HCT116 (cell line): ENCODE results near the gene PCDHGA2. TPM values are rescaled to one million over a fixed set of nuclear protein-coding genes. Genes with fewer than 3 reads are reported as not detected.

ENCODE experiments used
- ATAC-seq: fragments of 200-7000 bp; cut with Tn5 transposase; 2 replicates; pipeline ENCODE4 v1.9.1; 2020; ENCODE audit warnings: mild to moderate bottlenecking, moderate library complexity
- BruUV-seq: library from RNA; stranded (reverse); fragments of 400-500 nt; replicated peaks from 2 replicates; lab custom pipeline; 2021; lab: Mats Ljungman, UMichigan
- CTCF ChIA-PET: fragments of 300-600 bp; sonication (Branson Sonifier 250); formaldehyde crosslinking; loops from one replicate; lab custom pipeline; 2021; ENCODE audit warnings: antibody characterized with exemption; lab: Charles Lee
- POLR2A ChIA-PET: fragments of 300-600, 350-600 bp; sonication (Branson Sonifier 250); formaldehyde crosslinking; loops from one replicate; lab custom pipeline; 2021; ENCODE audit warnings: antibody characterized with exemption; lab: Charles Lee
- RAD21 ChIA-PET, 2 experiments: fragments of 300-600 bp; sonication (Branson Sonifier 250); formaldehyde crosslinking; loops; one replicate each; lab custom pipeline; 2023; ENCODE audit warnings: low total read pairs in 2 of 2; ENCODE audit not compliant: uncharacterized antibody in 2 of 2, unreplicated experiment in 2 of 2, low non-redundant PET in 1 of 2; lab: Charles Lee
- DNase-seq: peaks from one replicate; pipeline ENCODE4 v3.0.0-alpha.2; 2010; ENCODE audit warnings: low read depth, low spot score
- H2AFZ ChIP-seq: fragments of 200-600 bp; shearing (Covaris generic), sonication (generic); 2 replicates; pipeline ENCODE4 v1.6.1; 2017; ENCODE audit warnings: low read depth, mixed run types, mixed read lengths, antibody characterized with exemption, low read length; ENCODE audit not compliant: poor library complexity, severe bottlenecking
- H3K27ac ChIP-seq: 2 replicates; pipeline ENCODE4 v1.5.1; 2012; ENCODE audit warnings: low read depth, low read length
- H3K27me3 ChIP-seq: fragments of 200-600 bp; sonication (generic); 2 replicates; pipeline ENCODE4 v1.6.1; 2016; ENCODE audit warnings: mixed run types, low read length, mixed read lengths; ENCODE audit not compliant: insufficient read depth
- H3K36me3 ChIP-seq, 2 experiments: fragments of 200-500 bp in 1 of 2; fragments of 200-600 bp in 1 of 2; sonication (Bioruptor generic) in 1 of 2; sonication (generic) in 1 of 2; 2 replicates each; pipeline versions ENCODE4 v1.5.1 to v1.6.1; 2014 to 2016; ENCODE audit warnings: low read length in 2 of 2, inconsistent platforms in 1 of 2, mixed read lengths in 1 of 2, mixed run types in 1 of 2; ENCODE audit not compliant: insufficient read depth in 2 of 2, control insufficient read depth in 1 of 2
- H3K4me1 ChIP-seq, 2 experiments: fragments of 200-600 bp in 1 of 2; sonication (generic) in 1 of 2; 2 replicates each; pipeline versions ENCODE4 v1.5.1 to v1.6.1; 2012 to 2017; ENCODE audit warnings: low read length in 2 of 2, inconsistent platforms in 1 of 2, mild to moderate bottlenecking in 1 of 2, mixed read lengths in 1 of 2, mixed run types in 1 of 2, moderate library complexity in 1 of 2; ENCODE audit not compliant: insufficient read depth in 2 of 2, control insufficient read depth in 1 of 2
- H3K4me2 ChIP-seq: fragments of 200-600 bp; sonication (generic); 2 replicates; pipeline ENCODE4 v1.6.1; 2017; ENCODE audit warnings: mixed run types, low read length, mixed read lengths
- H3K4me3 ChIP-seq, 2 experiments: fragments of 200-600 bp in 1 of 2; sonication (generic) in 1 of 2; replicated peaks in 1 of 2; 2 replicates each; pipeline ENCODE4 v1.5.1; 2011 to 2016; ENCODE audit warnings: low read length in 2 of 2, control low read depth in 1 of 2, low read depth in 1 of 2, mild to moderate bottlenecking in 1 of 2, mixed read lengths in 1 of 2, mixed run types in 1 of 2
- H3K79me2 ChIP-seq: fragments of 200-600 bp; sonication (generic); 2 replicates; pipeline ENCODE4 v1.6.1; 2017; ENCODE audit warnings: mild to moderate bottlenecking, mixed run types, low read length, moderate library complexity, mixed read lengths; ENCODE audit not compliant: insufficient read depth
- H3K9ac ChIP-seq: fragments of 200-600 bp; sonication (generic); 2 replicates; pipeline ENCODE4 v1.6.1; 2016; ENCODE audit warnings: low read length, mixed read lengths
- H3K9me2 ChIP-seq: fragments of 200-600 bp; sonication (generic), shearing (Covaris generic); 2 replicates; pipeline ENCODE4 v1.6.1; 2017; ENCODE audit warnings: mixed run types, mild to moderate bottlenecking, moderate library complexity; ENCODE audit not compliant: insufficient read depth
- H3K9me3 ChIP-seq, 2 experiments: fragments of 200-500 bp in 1 of 2; fragments of 200-600 bp in 1 of 2; sonication (Bioruptor generic) in 1 of 2; sonication (generic) in 1 of 2; 2 replicates each; pipeline ENCODE4 v1.6.1; 2014 to 2017; ENCODE audit warnings: low read length in 2 of 2, mixed read lengths in 2 of 2, inconsistent platforms in 1 of 2, low read depth in 1 of 2, mild to moderate bottlenecking in 1 of 2, mixed run types in 1 of 2, moderate library complexity in 1 of 2; ENCODE audit not compliant: control insufficient read depth in 1 of 2, insufficient read depth in 1 of 2
- H4K20me1 ChIP-seq: fragments of 200-600 bp; sonication (generic), shearing (Covaris generic); 2 replicates; pipeline ENCODE4 v1.6.1; 2017; ENCODE audit warnings: mixed run types, mild to moderate bottlenecking, moderate library complexity; ENCODE audit not compliant: insufficient read depth
- CBX3 ChIP-seq: IDR thresholded peaks from 2 replicates; pipeline ENCODE4 v1.6.1; 2012; ENCODE audit warnings: low read depth
- CEBPB ChIP-seq: IDR thresholded peaks from 2 replicates; pipeline ENCODE4 v1.6.1; 2012; ENCODE audit warnings: low read depth
- CTCF ChIP-seq, 3 experiments: fragments of 200-600 bp in 1 of 3; sonication (generic) in 1 of 3; IDR thresholded peaks in 2 of 3; conservative IDR thresholded peaks in 1 of 3; 2 replicates each; pipeline ENCODE4 v1.5.1; 2012 to 2017; ENCODE audit warnings: low read depth in 2 of 3, low read length in 2 of 3, antibody characterized with exemption in 1 of 3, borderline replicate concordance in 1 of 3, control low read depth in 1 of 3, mild to moderate bottlenecking in 1 of 3, mixed read lengths in 1 of 3, mixed run types in 1 of 3, moderate library complexity in 1 of 3; ENCODE audit not compliant: insufficient read depth in 1 of 3
- EGR1 ChIP-seq: IDR thresholded peaks from 2 replicates; pipeline ENCODE4 v1.6.1; 2012; ENCODE audit warnings: low read depth
- ELF1 ChIP-seq: IDR thresholded peaks from 2 replicates; pipeline ENCODE4 v1.6.1; 2012; ENCODE audit warnings: low read depth, borderline replicate concordance
- EZH2phosphoT487 ChIP-seq: fragments of 200-600 bp; IDR thresholded peaks from 2 replicates; pipeline ENCODE4 v1.6.1; 2018; ENCODE audit warnings: antibody characterized with exemption, borderline replicate concordance
- FOSL1 ChIP-seq: IDR thresholded peaks from 2 replicates; pipeline ENCODE4 v1.6.1; 2012; ENCODE audit warnings: low read depth
- JUND ChIP-seq: IDR thresholded peaks from 2 replicates; pipeline ENCODE4 v1.6.1; 2012
- POLR2A ChIP-seq: IDR thresholded peaks from 2 replicates; pipeline ENCODE4 v1.7.0; 2011; ENCODE audit warnings: borderline replicate concordance; ENCODE audit not compliant: insufficient read depth, insufficient read length; ENCODE audit errors: extremely low read depth
- POLR2AphosphoS5 ChIP-seq: IDR thresholded peaks from 2 replicates; pipeline ENCODE4 v1.6.1; 2011; ENCODE audit warnings: mild to moderate bottlenecking, low read depth, low read length, moderate library complexity
- REST ChIP-seq: IDR thresholded peaks from 2 replicates; pipeline ENCODE4 v1.6.1; 2012; ENCODE audit warnings: low read depth
- SIN3A ChIP-seq: IDR thresholded peaks from 2 replicates; pipeline ENCODE4 v1.6.1; 2012; ENCODE audit warnings: low read depth
- SP1 ChIP-seq: IDR thresholded peaks from 2 replicates; pipeline ENCODE4 v1.6.1; 2012; ENCODE audit warnings: low read depth
- SRF ChIP-seq: IDR thresholded peaks from 2 replicates; pipeline ENCODE4 v1.6.1; 2012; ENCODE audit warnings: low read depth
- TCF7L2 ChIP-seq: IDR thresholded peaks from 2 replicates; pipeline ENCODE4 v1.7.0; 2011; ENCODE audit warnings: borderline replicate concordance, inconsistent platforms; ENCODE audit not compliant: insufficient read depth, insufficient read length; ENCODE audit errors: extremely low read depth
- YY1 ChIP-seq: IDR thresholded peaks from 2 replicates; pipeline ENCODE4 v1.6.1; 2011; ENCODE audit warnings: low read length, low read depth, moderate library complexity, mild to moderate bottlenecking; ENCODE audit not compliant: insufficient replicate concordance; ENCODE audit errors: extremely low read depth
- ZBTB33 ChIP-seq: IDR thresholded peaks from 2 replicates; pipeline ENCODE4 v1.6.1; 2011; ENCODE audit warnings: mild to moderate bottlenecking, low read length, moderate library complexity; ENCODE audit not compliant: insufficient replicate concordance; ENCODE audit errors: extremely low read depth
- ZFX ChIP-seq: fragments of 450-650 bp; IDR thresholded peaks from 2 replicates; pipeline ENCODE4 v1.6.1; 2017
- ZNF274 ChIP-seq: fragments of 200-500 bp; sonication (Bioruptor generic); IDR thresholded peaks from 2 replicates; pipeline ENCODE4 v1.6.1; 2014; ENCODE audit warnings: mild to moderate bottlenecking, low read depth, low read length, inconsistent platforms
- intact Hi-C: fragments of 100-400 bp; cut with micrococcal nuclease; formaldehyde crosslinking; loops from 2 replicates; pipeline ENCODE4 v1.10.0; 2022
- total RNA-seq: library from RNA; stranded (reverse); gene quantifications from one replicate; pipeline ENCODE4 v1.2.1, GENCODE V29; 2021; ENCODE audit not compliant: unreplicated experiment

The PCDHGA2 gene
- total RNA-seq, 1 experiment from 2014 or later = not detected

GRCh38 chr5:141384471-141385267 lies 46.1 kb downstream of the PCDHGA2 start:
- H3K27me3 ChIP-seq = no peaks in the 10 kb centered on the region

More at GRCh38 chr5:141384471-141385267, 46.1 kb downstream of the PCDHGA2 start:
- RAD21 ChIA-PET = no interaction called here
- Histone ChIP-seq H2AFZ (no peak overlapping the region), H3K79me2 (no peaks in the 10 kb centered on the region), H3K4me1 (no peaks in the 10 kb centered on the region), H3K4me3 (no peak overlapping the region), H3K27ac (no peak overlapping the region), H4K20me1 (no peaks in the 10 kb centered on the region), H3K9me2 (no peaks in the 10 kb centered on the region), H3K36me3 (no peaks in the 10 kb centered on the region), H3K4me2 (no peak overlapping the region), H3K9ac (no peak overlapping the region), H3K9me3 (no peaks in the 10 kb centered on the region; a peak in 2 of 4 replicates)
- TF ChIP-seq REST (no peak), CEBPB (no peak), FOSL1 (no peak), JUND (no peak), YY1 (no peak), ELF1 (no peak), CBX3 (no peak), SRF (no peak), ZNF274 (no peak), ZFX (no peak), SP1 (no peak), CTCF (IDR thresholded peaks at IDR 0.05 in 2 of 3, conservative IDR thresholded peaks at IDR 0.05 in 1 of 3; ENCODE audit: borderline replicate concordance in 1 of 3, insufficient read depth in 1 of 3, low read depth in 2 of 3, low read length in 2 of 3) (no peak), EZH2phosphoT487 (no peak), TCF7L2 (no peak), ZBTB33 (no peak), POLR2A (no peak), SIN3A (no peak), EGR1 (no peak), POLR2AphosphoS5 (no peak)
- intact Hi-C loops = no loop called here
- ATAC-seq (no peak), DNase-seq (no peak)
- CTCF ChIA-PET = no interaction called here
- no TSS peak for BruUV-seq
- POLR2A ChIA-PET = no interaction called here
